NCI-H2227 (cell line): ENCODE measurements around the gene PTPN6.

Experiments
- DNase-seq: peaks from one replicate; lab custom pipeline; 2025; ENCODE audit not compliant: unreplicated experiment; lab: John Stamatoyannopoulos, UW

Gene PTPN6

GRCh38 chr12:6965026-6965661, 14.0 kb downstream of the PTPN6 start:
- peak; percentile 83 for DNase-seq

GRCh38 chr12:6965714-6966113, 14.6 kb downstream of the PTPN6 start:
- no peak for DNase-seq

- DNase-seq: no peak
Observed at GRCh38 chr12:6966351-6966750, 15.2 kb downstream of the PTPN6 start.

- no peak for DNase-seq
Observed at GRCh38 chr12:6967651-6968100, 16.5 kb downstream of the PTPN6 start.

- DNase-seq: no peak
Observed at GRCh38 chr12:6968426-6968825, 17.3 kb downstream of the PTPN6 start.

- DNase-seq: no peak
Observed at GRCh38 chr12:6970096-6970527, 19.0 kb downstream of the PTPN6 start.

GRCh38 chr12:6974180-6974579, 23.0 kb downstream of the PTPN6 start:
- DNase-seq: no peak

- no peak for DNase-seq
Observed at GRCh38 chr12:6975297-6976032, 24.3 kb downstream of the PTPN6 start.

- no peak for DNase-seq
Observed at GRCh38 chr12:6977653-6978052, 26.5 kb downstream of the PTPN6 start.

GRCh38 chr12:6978188-6978587, 27.0 kb downstream of the PTPN6 start:
- no peak for DNase-seq

- no peak for DNase-seq
Observed at GRCh38 chr12:6978611-6979011, 27.5 kb downstream of the PTPN6 start.

GRCh38 chr12:6979021-6979420, 27.9 kb downstream of the PTPN6 start:
- DNase-seq: no peak

GRCh38 chr12:6979453-6979852, 28.3 kb downstream of the PTPN6 start:
- no peak for DNase-seq

GRCh38 chr12:6980075-6980474, 28.9 kb downstream of the PTPN6 start:
- no peak for DNase-seq

GRCh38 chr12:6980740-6981139, 29.6 kb downstream of the PTPN6 start:
- DNase-seq: no peak

GRCh38 chr12:6981152-6982052, 30.2 kb downstream of the PTPN6 start:
- no peak for DNase-seq

- no peak for DNase-seq
Observed at GRCh38 chr12:6982532-6982931, 31.4 kb downstream of the PTPN6 start.

- no peak for DNase-seq
Observed at GRCh38 chr12:6987956-6988553, 36.9 kb downstream of the PTPN6 start.

GRCh38 chr12:6996040-6996441, 44.9 kb downstream of the PTPN6 start:
- DNase-seq: no peak

GRCh38 chr12:6998715-6999451, 47.7 kb downstream of the PTPN6 start:
- no peak for DNase-seq
